Endothelial cell (in vitro differentiated cells): ENCODE data around the gene TMEM18. TPM values are rescaled to one million over a fixed set of nuclear protein-coding genes. Genes with fewer than 3 reads are reported as not detected.

ENCODE experiments used
- DNase-seq: peaks from one replicate; pipeline ENCODE4 v3.0.0; 2021; ENCODE audit warnings: low spot score
- H3K27ac Mint-ChIP-seq: one replicate; pipeline ENCODE4 v1.8.0; 2021; ENCODE audit warnings: mixed read lengths, inconsistent platforms; ENCODE audit not compliant: unreplicated experiment
- H3K27me3 Mint-ChIP-seq: one replicate; pipeline ENCODE4 v1.8.0; 2021; ENCODE audit warnings: mild to moderate bottlenecking, moderate library complexity, mixed read lengths, inconsistent platforms; ENCODE audit not compliant: unreplicated experiment
- H3K36me3 Mint-ChIP-seq: one replicate; pipeline ENCODE4 v1.8.0; 2021; ENCODE audit warnings: mild to moderate bottlenecking, low read depth, mixed read lengths, inconsistent platforms; ENCODE audit not compliant: unreplicated experiment
- H3K4me1 Mint-ChIP-seq: one replicate; pipeline ENCODE4 v1.8.0; 2021; ENCODE audit warnings: mild to moderate bottlenecking, mixed read lengths, inconsistent platforms; ENCODE audit not compliant: unreplicated experiment
- H3K4me3 Mint-ChIP-seq: one replicate; pipeline ENCODE4 v1.8.0; 2021; ENCODE audit warnings: mild to moderate bottlenecking, mixed read lengths, inconsistent platforms; ENCODE audit not compliant: unreplicated experiment
- H3K9me3 Mint-ChIP-seq: one replicate; pipeline ENCODE4 v1.8.0; 2021; ENCODE audit warnings: mixed read lengths, inconsistent platforms; ENCODE audit not compliant: unreplicated experiment
- long read RNA-seq: library from polyadenylated mRNA; unstranded; transcript quantifications from one replicate; pipeline ENCODE4 v2.0.0, GENCODE V29; 2020; ENCODE audit not compliant: unreplicated experiment
- total RNA-seq: library from RNA; stranded (reverse); fragmentation: NEBNext Ultra II Directional; extraction: Animal tissue kit (Norgen Biotek cat#: 25700); gene quantifications from one replicate; pipeline ENCODE4 v1.2.1, GENCODE V29; 2021; ENCODE audit not compliant: unreplicated experiment
- TF ChIP-seq, protein P1 (sequence below): fragments of 200-600 bp; sonication (generic); IDR thresholded peaks from one replicate; pipeline ENCODE4 v1.5.0; 2021; ENCODE audit warnings: antibody characterized with exemption; ENCODE audit not compliant: unreplicated experiment

TMEM18 gene
- total RNA-seq = 26.3 TPM
- long read RNA-seq, transcript TMEM18-201 (5 exons, 2,762 nt) = major isoform, 19 of 29 reads
- long read RNA-seq, partial matches to known transcripts = 0 of 29 reads
- long read RNA-seq, other reads (novel, unspliced or antisense) = 7 of 29 reads

DNA sequence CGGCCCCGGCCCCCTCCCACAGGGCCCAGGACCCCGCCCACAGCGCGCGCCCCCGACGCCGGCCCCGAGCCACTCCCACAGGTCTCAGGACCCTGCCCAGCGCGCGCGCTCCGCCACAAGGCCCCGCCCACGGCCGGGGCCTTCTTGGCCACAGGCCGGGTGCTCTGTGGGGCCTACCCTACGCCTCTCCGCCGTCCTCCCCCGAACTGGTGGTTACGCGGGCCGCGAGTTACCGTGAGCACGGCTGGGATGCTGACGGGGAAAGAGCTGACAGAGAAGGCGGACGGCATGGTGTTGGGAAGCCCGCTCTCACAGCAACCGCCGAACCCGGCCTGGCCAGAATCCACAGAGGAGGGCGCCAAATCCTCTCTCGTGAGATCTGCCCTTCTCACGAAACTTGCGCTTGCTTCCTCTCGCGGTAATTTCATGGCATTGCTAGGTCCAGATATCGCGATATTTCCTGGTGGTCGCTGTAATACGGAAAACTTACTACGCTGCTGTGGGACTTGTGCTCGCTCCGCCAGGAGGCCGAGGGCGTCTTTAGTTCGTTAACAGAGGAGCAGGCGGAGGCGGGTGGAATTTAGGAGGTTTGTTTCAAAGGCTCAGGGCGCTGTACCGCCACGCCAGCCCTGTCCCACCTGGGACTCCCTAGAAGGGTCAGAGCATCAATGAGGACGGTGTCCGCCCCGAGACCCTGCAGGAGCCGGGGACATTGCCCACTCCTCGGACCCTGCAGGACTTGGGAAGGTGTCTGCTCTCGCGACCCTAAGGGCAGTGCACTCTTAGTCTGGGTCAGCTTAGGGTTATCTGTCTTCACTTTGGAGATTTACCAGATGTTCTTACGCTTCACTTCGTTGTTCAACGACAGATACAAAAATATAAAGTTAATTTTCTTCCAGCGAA, at the start of gene TMEM18:
Gene TMEM18, minus strand, starts transcription at position 351 of the 903 bp plus-strand sequence. Its CDS starts 61 bp downstream, at position 290.
- peak; percentile 81 for DNase-seq
- Mint-ChIP-seq H3K36me3 (peaks cover 7% of the 10 kb centered on the region), H3K27ac (peak within 1 kb of the TSS; percentile 96), H3K4me3 (peak within 1 kb of the TSS; percentile 90), H3K9me3 (no peaks in the 10 kb centered on the region), H3K4me1 (peaks cover 55% of the 10 kb centered on the region), H3K27me3 (peaks cover 11% of the 10 kb centered on the region)
- TF ChIP-seq, protein P1, sequence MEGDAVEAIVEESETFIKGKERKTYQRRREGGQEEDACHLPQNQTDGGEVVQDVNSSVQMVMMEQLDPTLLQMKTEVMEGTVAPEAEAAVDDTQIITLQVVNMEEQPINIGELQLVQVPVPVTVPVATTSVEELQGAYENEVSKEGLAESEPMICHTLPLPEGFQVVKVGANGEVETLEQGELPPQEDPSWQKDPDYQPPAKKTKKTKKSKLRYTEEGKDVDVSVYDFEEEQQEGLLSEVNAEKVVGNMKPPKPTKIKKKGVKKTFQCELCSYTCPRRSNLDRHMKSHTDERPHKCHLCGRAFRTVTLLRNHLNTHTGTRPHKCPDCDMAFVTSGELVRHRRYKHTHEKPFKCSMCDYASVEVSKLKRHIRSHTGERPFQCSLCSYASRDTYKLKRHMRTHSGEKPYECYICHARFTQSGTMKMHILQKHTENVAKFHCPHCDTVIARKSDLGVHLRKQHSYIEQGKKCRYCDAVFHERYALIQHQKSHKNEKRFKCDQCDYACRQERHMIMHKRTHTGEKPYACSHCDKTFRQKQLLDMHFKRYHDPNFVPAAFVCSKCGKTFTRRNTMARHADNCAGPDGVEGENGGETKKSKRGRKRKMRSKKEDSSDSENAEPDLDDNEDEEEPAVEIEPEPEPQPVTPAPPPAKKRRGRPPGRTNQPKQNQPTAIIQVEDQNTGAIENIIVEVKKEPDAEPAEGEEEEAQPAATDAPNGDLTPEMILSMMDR = no peak

DNA sequence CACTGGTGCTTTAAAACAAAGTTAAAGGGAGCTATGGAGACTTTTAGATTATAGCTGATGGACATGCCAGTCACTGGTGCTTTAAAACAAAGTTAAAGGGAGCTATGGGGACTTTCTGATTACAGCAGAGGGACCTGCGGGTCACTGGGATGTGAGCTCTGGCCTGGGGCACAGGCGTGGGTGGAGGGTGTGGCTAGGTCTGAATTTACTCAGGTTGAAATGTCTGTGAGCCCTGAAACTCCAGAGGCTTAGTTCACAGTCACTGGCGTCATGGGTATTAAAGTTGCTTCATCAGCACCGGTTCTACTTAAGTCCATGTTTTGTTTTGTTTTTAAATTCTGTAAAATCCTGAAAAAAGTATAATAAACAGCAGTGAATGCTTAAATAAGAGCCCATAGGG, 49.0 kb upstream of the TMEM18 start:
- Mint-ChIP-seq H3K9me3 (no peaks in the 10 kb centered on the region), H3K4me1 (peaks cover 3% of the 10 kb centered on the region), H3K4me3 (no peak overlapping the region), H3K27me3 (peaks cover 1% of the 10 kb centered on the region), H3K27ac (no peak overlapping the region), H3K36me3 (no peaks in the 10 kb centered on the region)
- TF ChIP-seq, protein P1 = no peak
- DNase-seq = no peak

DNA sequence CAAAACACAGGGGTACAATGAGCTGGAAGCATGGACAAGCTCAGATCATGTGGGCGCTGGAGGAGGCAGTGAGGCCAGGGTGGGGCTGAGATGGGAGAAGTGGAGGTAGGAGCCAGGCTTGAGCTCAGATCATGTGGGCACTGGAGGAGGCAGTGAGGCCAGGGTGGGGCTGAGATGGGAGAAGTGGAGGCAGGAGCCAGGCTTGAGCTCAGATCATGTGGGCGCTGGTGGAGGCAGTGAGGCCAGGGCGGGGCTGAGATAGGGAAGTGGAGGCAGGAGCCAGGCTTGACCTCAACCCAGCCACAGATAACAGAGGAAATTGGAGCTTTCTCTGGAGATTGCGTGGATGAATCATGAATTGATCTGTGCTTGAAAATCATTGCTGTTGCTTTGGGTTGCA, 48.3 kb upstream of the TMEM18 start:
- Mint-ChIP-seq H3K4me1 (peaks cover 3% of the 10 kb centered on the region), H3K36me3 (no peaks in the 10 kb centered on the region), H3K4me3 (no peak overlapping the region), H3K27ac (no peak overlapping the region), H3K27me3 (peaks cover 1% of the 10 kb centered on the region), H3K9me3 (no peaks in the 10 kb centered on the region)
- TF ChIP-seq, protein P1 = no peak
- no peak for DNase-seq

DNA sequence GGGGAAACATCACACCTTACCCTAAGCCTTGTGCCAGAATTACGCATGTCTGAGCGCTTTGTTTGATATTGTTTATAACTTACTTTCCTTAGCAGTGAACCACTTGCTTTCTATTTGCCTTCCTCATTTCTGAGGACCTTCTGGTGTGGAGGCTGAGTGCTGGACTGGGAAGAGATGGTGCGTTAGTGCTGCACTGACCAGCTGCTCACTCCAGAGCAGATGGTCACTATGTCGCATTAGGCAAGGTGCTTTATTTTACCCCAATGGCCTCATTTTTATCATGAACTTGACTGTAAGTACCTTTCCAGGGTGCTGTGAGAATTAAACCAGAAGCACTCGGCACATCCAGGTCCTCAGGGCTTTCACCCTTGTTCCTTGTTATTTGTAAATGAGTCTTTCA, 46.6 kb upstream of the TMEM18 start:
- Mint-ChIP-seq H3K36me3 (no peaks in the 10 kb centered on the region), H3K4me1 (peaks cover 3% of the 10 kb centered on the region), H3K27ac (no peak overlapping the region), H3K4me3 (no peak overlapping the region), H3K27me3 (peaks cover under 1% of the 10 kb centered on the region), H3K9me3 (no peaks in the 10 kb centered on the region)
- DNase-seq = no peak
- TF ChIP-seq, protein P1 = no peak

DNA sequence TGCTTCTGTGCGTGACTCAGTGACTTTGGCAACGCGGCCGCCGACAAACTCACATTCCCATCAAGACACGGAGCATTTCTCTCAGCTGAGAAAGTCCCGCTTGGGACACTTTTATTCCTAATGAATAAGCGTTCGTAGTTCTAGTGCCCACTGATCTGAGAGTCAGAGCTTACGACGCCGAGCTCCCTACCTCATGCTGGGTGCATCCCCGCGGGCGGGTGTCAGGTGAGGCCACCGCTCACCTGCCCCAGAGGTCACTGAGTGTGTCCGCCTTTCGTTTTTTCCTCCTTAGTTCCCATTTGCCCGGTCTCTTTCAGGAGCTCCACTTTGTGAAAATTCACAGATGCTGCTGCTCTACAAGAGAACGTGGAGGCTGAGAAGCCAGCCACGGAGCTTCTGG, 43.6 kb upstream of the TMEM18 start:
- Mint-ChIP-seq H3K4me3 (no peak overlapping the region), H3K27ac (no peak overlapping the region), H3K36me3 (no peaks in the 10 kb centered on the region), H3K4me1 (peaks cover 3% of the 10 kb centered on the region), H3K9me3 (no peaks in the 10 kb centered on the region), H3K27me3 (no peaks in the 10 kb centered on the region)
- DNase-seq = no peak
- TF ChIP-seq, protein P1 = no peak
